SJSA1 (cell line): ENCODE data around the gene PSKH1. TPM values are rescaled to one million over a fixed set of nuclear protein-coding genes. Genes with fewer than 3 reads are reported as not detected.

Experiments
- DNase-seq, 2 experiments: peaks; one replicate each; pipeline ENCODE4 v3.0.0-alpha.2; 2015 to 2020; ENCODE audit warnings: low spot score in 2 of 2, low read depth in 1 of 2
- H3K27ac ChIP-seq: fragments of 250-450 bp; sonication (Bioruptor Pico); 2 replicates; pipeline ENCODE4 v1.5.1; 2020; ENCODE audit warnings: mild to moderate bottlenecking, moderate library complexity
- H3K27me3 ChIP-seq: fragments of 250-450 bp; sonication (Bioruptor Pico); replicated peaks from 2 replicates; pipeline ENCODE4 v1.5.1; 2020; ENCODE audit warnings: mild to moderate bottlenecking, moderate library complexity
- H3K36me3 ChIP-seq: fragments of 250-450 bp; sonication (Bioruptor Pico); 2 replicates; pipeline ENCODE4 v1.5.1; 2020; ENCODE audit warnings: mild to moderate bottlenecking
- H3K4me1 ChIP-seq: fragments of 250-450 bp; sonication (Bioruptor Pico); replicated peaks from 2 replicates; pipeline ENCODE4 v1.6.1; 2021; ENCODE audit warnings: mild to moderate bottlenecking
- H3K4me3 ChIP-seq: fragments of 250-450 bp; sonication (Bioruptor Pico); 2 replicates; pipeline ENCODE4 v1.5.1; 2020; ENCODE audit warnings: mild to moderate bottlenecking
- H3K9me3 ChIP-seq: fragments of 250-450 bp; sonication (Bioruptor Pico); replicated peaks from 2 replicates; pipeline ENCODE4 v1.5.1; 2020; ENCODE audit warnings: mild to moderate bottlenecking
- total RNA-seq: library from RNA; depleted of rRNA; stranded (reverse); fragments of >200 nt; shearing (Covaris generic); gene quantifications from 2 replicates; pipeline ENCODE4 v1.2.3, GENCODE V29; 2014; rRNA removed

Gene PSKH1
- total RNA-seq = 6.4 and 10.6 TPM in 2 replicates

DNA sequence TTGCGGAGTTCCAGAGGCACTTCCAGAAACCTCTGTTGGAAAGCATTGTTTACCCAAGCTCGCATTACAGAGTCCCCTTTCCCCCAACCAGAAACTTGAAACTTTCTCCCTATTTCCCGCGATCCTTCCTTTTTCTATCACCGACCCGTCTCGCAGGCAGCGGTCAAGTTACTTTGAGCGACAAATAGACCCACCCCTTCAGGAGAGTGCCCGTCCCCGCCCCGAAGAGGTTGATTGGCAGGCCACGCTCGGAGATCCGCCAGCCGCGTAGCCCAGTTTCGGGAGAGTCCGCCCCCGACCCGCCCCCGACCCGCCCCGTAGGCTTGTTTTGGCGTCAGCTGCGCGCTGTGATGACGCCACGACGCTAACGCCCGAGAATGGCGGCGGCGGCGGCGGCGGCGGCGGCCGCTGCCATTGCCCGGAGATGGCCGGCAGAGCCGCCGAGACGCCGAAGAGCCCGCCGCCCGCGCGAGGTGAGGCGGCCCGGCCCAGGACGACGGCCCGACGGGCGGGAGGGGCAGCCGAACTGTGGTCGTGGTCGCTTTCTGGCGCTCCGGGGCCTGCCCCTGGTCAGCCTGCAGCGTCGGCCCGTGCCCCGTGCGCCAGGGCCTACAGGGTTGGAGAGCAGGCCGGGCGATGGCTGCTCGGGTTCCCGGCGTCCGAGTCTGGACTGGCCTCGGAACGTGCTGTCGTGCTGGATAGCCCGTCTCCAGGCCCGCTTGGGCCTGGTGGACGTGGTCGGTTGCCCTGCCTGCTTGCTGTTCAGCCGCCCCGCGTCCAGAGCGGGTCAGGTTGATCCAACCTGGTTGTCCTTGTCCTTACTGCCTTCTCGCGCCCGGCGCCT, at the start of gene PSKH1:
Gene PSKH1 (plus strand): TSS at position 356 of the 844 bp plus-strand sequence. CDS start 15,496 bp downstream, outside the sequence.
- Histone ChIP-seq H3K4me1 (peaks cover 18% of the 10 kb centered on the region), H3K27me3 (no peaks in the 10 kb centered on the region), H3K9me3 (peaks cover 5% of the 10 kb centered on the region; the same call in 1 of the 2 replicates), H3K36me3 (peaks cover 15% of the 10 kb centered on the region), H3K4me3 (peak within 1 kb of the TSS; percentile 100), H3K27ac (peak within 1 kb of the TSS; percentile 91)
- DNase-seq = peak; percentile 88 to 97

DNA sequence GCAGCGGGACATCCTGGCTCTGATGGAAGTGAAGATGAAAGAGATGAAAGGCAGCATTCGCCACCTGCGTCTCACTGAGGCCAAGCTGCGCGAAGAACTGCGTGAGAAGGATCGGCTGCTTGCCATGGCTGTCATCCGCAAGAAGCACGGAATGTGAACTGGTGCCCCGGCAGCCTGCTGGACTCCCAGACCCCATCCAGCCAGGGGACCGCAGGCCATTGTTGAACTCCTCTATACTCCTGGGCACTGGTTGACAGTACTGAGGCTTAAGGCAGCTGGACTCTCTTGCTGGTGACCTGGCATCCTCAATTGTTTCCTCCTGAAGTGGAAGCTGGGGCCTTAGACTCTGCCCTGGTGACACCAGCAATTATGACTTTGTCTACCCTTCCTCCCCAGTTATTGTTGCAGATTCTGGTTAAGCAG, 49.7 kb upstream of the PSKH1 start:
- Histone ChIP-seq H3K4me1 (peaks cover 43% of the 10 kb centered on the region), H3K27me3 (no peaks in the 10 kb centered on the region), H3K9me3 (0 out of 2 replicates have a peak, but pooled peaks cover 4% of the 10 kb centered on the region), H3K27ac (no peak overlapping the region), H3K36me3 (peaks cover 32% of the 10 kb centered on the region), H3K4me3 (peak overlapping the region; percentile 70)
- DNase-seq = no peak

DNA sequence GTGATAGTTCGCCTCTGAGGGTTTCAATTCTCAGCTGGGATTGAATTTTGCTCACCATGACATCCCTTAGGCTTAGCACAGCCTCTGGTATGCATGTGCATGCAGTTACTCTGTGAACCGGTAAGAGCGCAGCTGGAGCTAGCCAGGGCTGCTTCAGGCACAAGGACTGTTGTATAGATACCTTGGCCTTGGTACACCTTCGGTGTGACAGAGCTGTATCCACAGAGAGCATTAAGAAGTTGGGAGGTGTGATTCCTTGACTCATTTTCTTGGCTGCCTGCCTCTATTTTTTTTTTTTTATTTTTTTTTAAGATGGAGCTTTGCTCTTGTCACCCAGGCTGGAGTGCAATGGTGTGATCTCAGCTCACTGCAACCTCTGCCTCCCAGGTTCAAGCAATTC, 48.6 kb upstream of the PSKH1 start:
- DNase-seq = no peak
- H3K27me3 ChIP-seq = no peaks in the 10 kb centered on the region
- H3K27ac ChIP-seq = no peak overlapping the region
- peaks cover 40% of the 10 kb centered on the region for H3K36me3 ChIP-seq
- H3K9me3 ChIP-seq = 0 out of 2 replicates have a peak, but pooled peaks cover 4% of the 10 kb centered on the region
- peaks cover 43% of the 10 kb centered on the region for H3K4me1 ChIP-seq
- no peak overlapping the region for H3K4me3 ChIP-seq

DNA sequence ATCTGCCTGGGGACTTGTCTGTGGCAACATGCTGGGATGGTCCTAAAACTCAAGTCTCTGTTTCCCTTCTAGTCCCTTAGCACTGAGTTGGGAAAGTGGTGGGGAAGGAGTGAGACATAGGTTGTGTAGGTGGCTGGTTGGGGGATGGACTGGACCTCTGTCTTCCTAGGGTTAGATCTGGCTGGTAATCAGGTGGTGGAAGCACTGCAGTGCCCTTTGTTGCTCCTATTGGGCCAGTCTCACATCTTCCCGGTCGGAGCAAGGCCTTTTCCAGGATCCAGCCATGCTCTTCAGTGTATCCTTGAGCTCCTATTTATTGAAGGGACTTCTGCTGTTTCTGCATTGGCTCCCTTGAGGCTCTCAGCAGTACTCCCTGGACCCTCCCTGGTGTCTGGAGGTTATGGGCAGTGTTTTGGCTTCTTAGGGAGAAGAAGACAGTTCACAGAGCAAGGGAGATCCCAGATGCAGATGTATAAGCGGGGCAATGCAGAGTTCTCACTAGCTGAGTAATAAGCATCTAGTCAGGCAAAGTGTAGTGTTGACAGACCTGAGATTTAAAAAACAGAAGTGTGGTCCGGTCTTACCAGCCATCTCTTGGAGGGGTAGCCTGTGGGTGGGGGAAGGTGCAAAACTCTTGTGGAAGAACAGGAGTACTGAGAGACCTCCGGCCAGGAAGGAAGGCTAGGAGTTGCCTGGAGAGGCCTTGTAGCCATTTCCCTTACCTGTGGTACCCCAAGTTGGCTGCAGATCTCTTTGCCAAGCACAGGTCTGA, 47.6 kb upstream of the PSKH1 start:
- H3K9me3 ChIP-seq = 0 out of 2 replicates have a peak, but pooled peaks cover 4% of the 10 kb centered on the region
- H3K36me3 ChIP-seq = peaks cover 40% of the 10 kb centered on the region
- H3K4me3 ChIP-seq = peak overlapping the region; percentile 93; the same call in 1 of the 2 replicates
- DNase-seq = no peak
- no peaks in the 10 kb centered on the region for H3K27me3 ChIP-seq
- H3K27ac ChIP-seq = peak overlapping the region; percentile 76
- peaks cover 43% of the 10 kb centered on the region for H3K4me1 ChIP-seq

DNA sequence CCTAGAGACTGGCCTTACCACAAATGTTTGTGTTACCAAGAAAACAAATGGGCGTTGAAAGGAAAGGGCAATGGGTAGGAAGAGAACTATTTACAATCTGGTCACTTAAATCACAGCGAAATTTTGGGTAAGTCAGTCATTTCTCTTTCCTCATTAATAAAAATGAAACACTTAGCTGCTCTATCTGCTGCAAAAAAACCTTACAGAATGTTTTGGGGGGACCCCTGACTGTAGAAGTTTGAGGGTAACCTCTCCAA, 47.1 kb upstream of the PSKH1 start:
- H3K27ac ChIP-seq = peak overlapping the region; percentile 76
- peaks cover 43% of the 10 kb centered on the region for H3K4me1 ChIP-seq
- H3K36me3 ChIP-seq = peaks cover 42% of the 10 kb centered on the region
- DNase-seq = no peak
- peak overlapping the region; percentile 93 for H3K4me3 ChIP-seq
- H3K9me3 ChIP-seq = 0 out of 2 replicates have a peak, but pooled peaks cover 4% of the 10 kb centered on the region
- no peaks in the 10 kb centered on the region for H3K27me3 ChIP-seq

DNA sequence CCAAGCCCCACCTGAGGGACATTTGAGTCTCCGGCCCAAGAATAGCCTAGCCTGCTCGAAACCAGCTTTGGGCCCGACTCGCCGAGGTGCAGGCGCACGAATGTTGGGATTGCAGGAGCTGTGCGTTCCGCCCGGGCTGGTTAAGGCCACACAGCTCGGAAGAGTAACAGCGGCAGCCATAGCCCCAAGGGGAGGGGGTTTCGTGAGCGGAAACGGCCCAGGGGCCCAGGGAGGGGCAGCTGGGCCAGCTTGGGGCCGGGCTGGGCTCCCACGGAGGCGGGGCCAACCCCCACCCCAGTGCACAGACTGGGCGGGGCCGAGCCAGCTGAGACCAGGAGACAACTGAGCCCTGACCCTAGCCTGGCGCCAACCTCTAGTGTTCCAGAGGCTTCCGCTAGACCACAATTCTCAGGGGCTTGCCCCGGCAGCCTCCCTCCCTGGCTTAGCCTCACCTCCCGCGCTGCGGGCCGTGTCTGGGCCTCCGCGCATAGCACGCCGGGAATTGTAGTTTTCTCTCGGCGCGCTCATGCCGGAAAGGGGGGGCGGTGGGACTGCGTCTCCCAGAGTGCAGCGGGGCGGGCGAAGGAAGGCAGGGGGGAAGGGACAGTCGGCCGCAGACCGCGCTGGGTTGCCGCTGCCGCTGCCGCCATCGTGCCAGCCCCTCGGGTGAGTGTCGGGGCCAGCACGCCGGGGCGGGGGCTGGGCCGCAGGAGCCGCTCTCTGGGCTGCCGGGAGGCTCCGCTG, 46.6 kb upstream of the PSKH1 start, which contains the start of gene NUTF2:
Gene NUTF2 (plus strand): TSS at position 614 of the 744 bp plus-strand sequence. CDS start 18,198 bp downstream, outside the sequence.
- H3K27ac ChIP-seq = peak within 1 kb of the TSS; percentile 76
- no peaks in the 10 kb centered on the region for H3K27me3 ChIP-seq
- peak; percentile 97 to 99 for DNase-seq
- H3K9me3 ChIP-seq = 0 out of 2 replicates have a peak, but pooled peaks cover 4% of the 10 kb centered on the region
- peaks cover 45% of the 10 kb centered on the region for H3K36me3 ChIP-seq
- H3K4me3 ChIP-seq = peak within 1 kb of the TSS; percentile 93
- peaks cover 42% of the 10 kb centered on the region for H3K4me1 ChIP-seq

DNA sequence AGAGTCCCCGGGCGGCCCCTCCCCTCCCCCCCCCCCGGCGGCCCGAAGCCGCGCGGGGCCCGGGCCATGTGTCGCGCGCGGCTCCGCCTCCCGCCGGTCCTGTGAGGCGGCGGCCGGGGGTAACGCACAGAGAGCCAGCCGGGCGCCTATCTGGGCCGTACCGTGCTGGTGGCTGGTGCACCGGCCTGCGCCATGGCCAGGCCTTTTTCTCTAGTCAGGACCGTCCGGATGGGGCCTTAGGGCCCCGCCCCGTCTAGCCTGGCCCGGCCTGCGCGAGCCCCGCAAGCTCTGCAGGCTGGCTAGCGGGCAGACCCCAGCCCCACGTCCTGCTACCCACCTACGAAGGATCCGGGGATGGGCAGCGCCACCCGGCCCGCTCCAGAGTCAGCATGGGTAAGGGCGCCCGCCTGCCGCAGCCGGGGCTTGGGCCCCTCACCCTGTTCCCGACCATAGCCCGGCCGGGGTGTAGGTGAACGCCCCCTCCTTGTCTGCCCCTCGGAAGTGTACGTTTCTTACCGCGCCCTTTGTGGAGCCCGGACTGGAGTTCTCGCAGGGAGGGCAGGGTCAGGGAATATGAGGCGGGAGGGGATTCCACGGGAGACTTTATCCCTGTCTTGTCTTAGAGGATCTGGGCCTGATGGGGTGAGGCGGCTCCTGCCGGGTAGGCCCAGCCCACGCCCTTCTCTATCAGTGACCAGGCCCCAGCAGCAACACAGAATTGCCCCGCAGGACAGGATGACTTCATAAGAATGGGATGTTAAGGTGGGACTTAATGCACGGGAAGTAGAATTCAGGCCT, 45.8 kb upstream of the PSKH1 start, which contains the start of gene CENPT:
Gene CENPT (minus strand): TSS at position 630 of the 798 bp plus-strand sequence. CDS start 13,834 bp downstream, outside the sequence.
- Histone ChIP-seq H3K4me3 (peak within 1 kb of the TSS; percentile 93), H3K4me1 (peaks cover 39% of the 10 kb centered on the region), H3K36me3 (peaks cover 48% of the 10 kb centered on the region), H3K27ac (peak within 1 kb of the TSS; percentile 76), H3K9me3 (0 out of 2 replicates have a peak, but pooled peaks cover 4% of the 10 kb centered on the region), H3K27me3 (no peaks in the 10 kb centered on the region)
- DNase-seq = peak; percentile 64 to 73

DNA sequence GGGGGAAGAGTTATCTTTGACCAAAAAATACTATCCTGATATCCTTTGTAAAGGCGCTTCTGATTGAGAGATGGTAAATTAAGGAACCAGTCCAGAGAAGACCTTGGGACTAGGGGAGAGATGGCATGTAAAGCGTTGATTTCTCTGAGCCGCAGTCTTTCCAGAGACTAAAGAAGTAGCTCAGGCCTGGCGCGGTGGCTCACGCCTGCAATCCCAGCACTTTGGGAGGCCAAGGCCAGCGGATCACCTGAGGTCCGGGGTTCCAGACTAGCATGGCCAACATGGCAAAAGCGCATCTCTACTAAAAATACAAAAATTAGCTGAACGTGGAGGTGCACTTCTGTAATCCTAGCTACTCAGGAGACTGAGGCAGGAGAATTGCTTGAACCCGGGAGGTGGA, 44.9 kb upstream of the PSKH1 start:
- H3K4me3 ChIP-seq = peak overlapping the region; percentile 93
- H3K4me1 ChIP-seq = peaks cover 30% of the 10 kb centered on the region
- no peaks in the 10 kb centered on the region for H3K27me3 ChIP-seq
- H3K9me3 ChIP-seq = 0 out of 2 replicates have a peak, but pooled peaks cover 4% of the 10 kb centered on the region
- H3K27ac ChIP-seq = peak overlapping the region; percentile 76
- DNase-seq = no peak
- H3K36me3 ChIP-seq = peaks cover 44% of the 10 kb centered on the region

DNA sequence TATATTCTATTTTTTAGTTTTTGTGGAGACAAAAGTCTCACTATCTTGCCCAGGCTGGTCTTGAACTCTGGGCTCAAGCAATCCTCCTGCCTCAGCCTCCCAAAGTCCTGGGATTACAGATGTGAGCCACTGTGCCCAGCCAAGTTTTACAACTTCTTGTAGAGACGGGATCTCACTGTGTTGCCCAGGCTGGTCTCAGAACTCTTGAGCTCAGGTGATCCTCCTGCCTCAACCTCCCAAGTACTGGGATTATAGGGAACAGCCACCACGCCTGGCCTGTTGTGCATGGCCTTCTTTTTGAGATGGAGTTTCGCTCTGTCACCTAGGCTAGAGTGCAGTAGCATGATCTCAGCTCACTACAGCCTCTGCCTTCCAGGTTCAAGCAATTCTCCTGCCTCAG, 39.4 kb upstream of the PSKH1 start:
- H3K4me3 ChIP-seq = no peak overlapping the region
- H3K27ac ChIP-seq = no peak overlapping the region
- H3K9me3 ChIP-seq = no peaks in the 10 kb centered on the region
- no peak for DNase-seq
- peaks cover 15% of the 10 kb centered on the region for H3K4me1 ChIP-seq
- H3K27me3 ChIP-seq = no peaks in the 10 kb centered on the region
- H3K36me3 ChIP-seq = peaks cover 33% of the 10 kb centered on the region

DNA sequence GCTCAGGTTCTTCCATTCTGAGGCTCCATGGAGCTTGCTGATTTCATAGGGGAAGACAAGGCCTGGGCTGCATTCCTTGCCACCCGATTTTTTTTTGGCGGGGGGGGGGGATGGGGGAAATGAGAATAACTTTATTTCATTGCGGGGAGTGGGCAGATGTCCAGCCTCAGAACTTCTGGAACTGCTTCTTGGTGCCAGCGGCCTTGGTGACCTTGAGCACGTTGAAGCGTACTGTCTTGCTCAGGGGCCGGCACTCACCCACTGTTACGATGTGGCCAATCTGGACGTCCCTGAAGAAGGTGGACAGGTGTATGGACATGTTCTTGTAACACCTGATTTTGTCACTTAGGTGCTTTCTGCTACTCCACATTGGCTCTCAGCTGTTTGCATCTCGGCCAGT, 37.3 kb upstream of the PSKH1 start:
- Histone ChIP-seq H3K9me3 (no peaks in the 10 kb centered on the region), H3K4me3 (no peak overlapping the region), H3K27ac (no peak overlapping the region), H3K4me1 (peaks cover 20% of the 10 kb centered on the region), H3K27me3 (no peaks in the 10 kb centered on the region), H3K36me3 (peaks cover 34% of the 10 kb centered on the region)
- DNase-seq = no peak

DNA sequence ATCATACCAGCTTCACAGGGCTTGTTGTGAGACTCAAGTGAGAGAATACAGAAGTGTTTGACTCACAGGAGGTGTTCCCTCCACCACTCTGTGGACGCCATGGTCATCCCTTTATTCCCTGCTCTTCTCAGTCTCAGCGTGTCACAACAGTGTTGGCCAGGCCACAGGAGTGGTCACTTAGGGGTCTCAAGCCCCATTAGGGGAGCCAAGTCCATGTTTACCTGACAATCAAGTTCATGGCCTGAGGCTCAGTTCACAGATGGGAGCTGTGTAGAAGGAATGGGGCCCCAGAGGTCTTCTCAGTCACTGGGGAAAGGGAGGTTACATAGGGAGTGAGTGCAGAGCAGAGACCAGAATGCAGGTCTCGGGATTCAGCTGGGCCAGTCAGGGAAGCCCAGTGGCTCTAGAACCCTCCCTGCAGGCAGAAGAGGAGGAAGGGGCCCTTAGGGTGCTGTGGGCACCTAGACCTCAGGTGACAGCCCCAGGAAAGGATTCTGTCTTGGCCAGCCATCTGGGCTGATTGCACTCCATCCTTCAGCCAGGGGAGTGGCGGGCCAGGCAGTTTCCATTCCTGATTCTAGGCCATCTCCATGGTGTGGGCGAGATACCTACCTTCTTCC, 36.0 kb upstream of the PSKH1 start:
- Histone ChIP-seq H3K4me3 (no peak overlapping the region), H3K27me3 (no peaks in the 10 kb centered on the region), H3K9me3 (no peaks in the 10 kb centered on the region), H3K36me3 (peaks cover 41% of the 10 kb centered on the region), H3K4me1 (peaks cover 26% of the 10 kb centered on the region), H3K27ac (peak overlapping the region; percentile 65)
- DNase-seq = no peak

DNA sequence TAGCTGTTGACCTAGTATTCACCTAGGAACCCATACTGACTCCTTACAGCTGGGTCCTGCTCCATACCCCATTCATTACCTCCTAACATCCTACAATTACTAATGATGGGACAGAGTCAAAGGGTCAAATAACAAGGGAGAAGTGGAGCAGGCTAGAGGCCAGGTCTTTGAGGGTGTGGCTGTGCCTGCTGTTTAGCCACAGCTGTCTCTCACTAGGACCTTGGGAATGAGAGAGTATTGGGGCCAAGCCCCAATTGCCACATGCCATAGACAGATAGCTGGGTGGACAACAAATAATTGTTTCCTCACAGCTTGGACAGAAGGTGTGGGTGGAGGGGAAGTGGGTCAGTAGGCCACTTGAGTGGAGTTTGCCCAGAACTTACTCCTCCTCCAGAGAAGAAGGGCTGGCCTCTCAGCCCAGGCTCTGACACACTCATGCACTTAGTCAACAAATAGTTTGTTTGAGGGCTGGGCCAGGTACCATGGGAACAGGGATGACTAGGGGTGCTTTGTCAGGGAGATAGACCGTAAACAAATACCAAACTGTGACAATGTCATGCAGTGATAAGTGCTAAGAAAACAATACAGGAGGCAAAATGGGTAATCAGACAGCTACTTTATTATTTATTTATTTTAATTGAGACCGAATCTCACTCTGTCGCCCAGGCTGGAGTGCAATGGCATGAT, 35.4 kb upstream of the PSKH1 start:
- H3K27ac ChIP-seq = peak overlapping the region; percentile 95
- DNase-seq = peak; percentile 86 to 91
- H3K9me3 ChIP-seq = no peaks in the 10 kb centered on the region

More for the DNA sequence above, 35.4 kb upstream of the PSKH1 start:
- Histone ChIP-seq H3K36me3 (peaks cover 44% of the 10 kb centered on the region), H3K27me3 (no peaks in the 10 kb centered on the region), H3K4me3 (no peak overlapping the region), H3K4me1 (peaks cover 26% of the 10 kb centered on the region)
